Fibroblast of skin of right quadriceps (primary cell): ENCODE data around the gene PRELID1.

Experiments used
- DNase-seq: peaks from one replicate; pipeline ENCODE4 v3.0.0-alpha.2; 2013

The PRELID1 gene

GRCh38 chr5:177314376-177315342, 11.1 kb downstream of the PRELID1 start:
- DNase-seq = no peak

- no peak for DNase-seq
These were observed 11.8 kb downstream of the PRELID1 start for GRCh38 chr5:177315411-177315810.

GRCh38 chr5:177316005-177316404, 12.4 kb downstream of the PRELID1 start:
- DNase-seq = no peak

- peak; percentile 68 for DNase-seq
These were observed 14.4 kb downstream of the PRELID1 start for GRCh38 chr5:177317959-177318377.

GRCh38 chr5:177319913-177320588, 16.5 kb downstream of the PRELID1 start:
- no peak for DNase-seq

GRCh38 chr5:177320879-177321278, 17.3 kb downstream of the PRELID1 start:
- no peak for DNase-seq

- DNase-seq = no peak
These were observed 22.3 kb downstream of the PRELID1 start for GRCh38 chr5:177325868-177326381.

- no peak for DNase-seq
These were observed 24.2 kb downstream of the PRELID1 start for GRCh38 chr5:177327539-177328522.

- DNase-seq = no peak
These were observed 25.1 kb downstream of the PRELID1 start for GRCh38 chr5:177328545-177329231.

- DNase-seq = no peak
These were observed 26.3 kb downstream of the PRELID1 start for GRCh38 chr5:177329883-177330282.

- DNase-seq = no peak
These were observed 27.6 kb downstream of the PRELID1 start for GRCh38 chr5:177330991-177331842.

GRCh38 chr5:177332031-177332895, 28.7 kb downstream of the PRELID1 start:
- DNase-seq = no peak

GRCh38 chr5:177332896-177333260, 29.3 kb downstream of the PRELID1 start:
- no peak for DNase-seq

- no peak for DNase-seq
These were observed 30.0 kb downstream of the PRELID1 start for GRCh38 chr5:177333420-177334154.

- DNase-seq = no peak
These were observed 30.6 kb downstream of the PRELID1 start for GRCh38 chr5:177334155-177334551.

GRCh38 chr5:177334781-177335700, 31.4 kb downstream of the PRELID1 start:
- no peak for DNase-seq

GRCh38 chr5:177335701-177336065, 32.1 kb downstream of the PRELID1 start:
- no peak for DNase-seq

- no peak for DNase-seq
These were observed 32.5 kb downstream of the PRELID1 start for GRCh38 chr5:177336112-177336511.
